ENCODE data around the gene RNASEL.
"Not testable (repeated sequence)": the region's sequence is repeated elsewhere in the genome, so short reads cannot be mapped to it uniquely, and the experiment has no call there.

RNASEL gene

DNA sequence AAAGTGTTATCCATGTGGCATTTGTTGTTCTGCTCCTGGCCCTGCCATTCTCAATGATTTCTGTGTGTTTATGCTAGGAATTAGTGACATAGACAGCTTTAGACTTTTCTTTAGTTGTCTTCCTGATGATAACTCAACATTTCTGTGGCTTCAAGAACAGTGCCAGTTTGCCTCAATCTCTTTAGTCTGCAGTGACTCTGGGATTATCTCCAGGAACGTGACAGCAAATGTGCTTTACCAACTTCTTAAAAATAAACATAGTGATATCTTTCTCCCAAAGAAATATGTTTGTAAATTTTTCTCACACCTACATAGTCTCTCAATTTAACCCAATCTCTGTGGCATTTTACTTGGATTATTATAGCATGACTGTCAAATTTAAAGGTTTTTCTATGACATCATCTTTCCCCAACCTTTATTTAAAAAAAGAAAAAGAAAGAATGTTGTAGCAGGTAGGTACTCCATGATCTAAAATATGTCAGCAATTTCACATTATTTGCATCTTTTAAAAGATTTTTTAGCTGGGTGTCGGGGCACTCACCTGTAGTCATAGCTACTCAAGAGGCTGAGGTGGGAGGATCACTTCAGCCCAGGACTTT lies 24.6 kb downstream of the RNASEL start:
- Histone ChIP-seq H3K9ac (ENCODE audit: low read length) (no peak overlapping the region), H3K4me1 (ENCODE audit: control insufficient read depth, insufficient read depth, low read length) (no peaks in the 10 kb centered on the region), H3K27me3 (ENCODE audit: control insufficient read depth, insufficient read depth, low read length) (no peaks in the 10 kb centered on the region), H3K36me3 (ENCODE audit: control insufficient read depth, insufficient read depth, low read length) (no peaks in the 10 kb centered on the region), H3K9me3 (ENCODE audit: control insufficient read depth, low read length) (no peaks in the 10 kb centered on the region), H3K4me3 (ENCODE audit: low read length) (no peak overlapping the region)

DNA sequence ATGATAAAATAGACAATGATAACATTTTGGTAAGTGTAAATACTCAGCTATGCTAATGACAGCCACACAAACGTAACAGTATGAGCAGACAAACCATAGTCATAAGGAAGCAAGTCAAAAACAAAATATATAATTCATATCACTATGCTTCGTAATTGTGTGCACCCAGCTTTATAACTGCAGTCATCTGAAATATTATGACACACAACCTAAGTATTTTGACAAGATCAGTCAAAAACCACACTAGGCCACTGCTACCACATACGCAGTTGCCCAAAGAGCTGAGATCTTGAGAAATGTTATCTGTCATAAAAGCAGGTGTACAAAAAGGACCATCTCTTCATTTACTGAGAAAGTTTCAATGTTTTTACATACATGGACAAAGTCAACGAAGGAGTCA lies 26.0 kb downstream of the RNASEL start:
- no peaks in the 10 kb centered on the region for H3K36me3 ChIP-seq (ENCODE audit: control insufficient read depth, insufficient read depth, low read length)
- H3K4me3 ChIP-seq (ENCODE audit: low read length) = no peak overlapping the region
- no peaks in the 10 kb centered on the region for H3K4me1 ChIP-seq (ENCODE audit: control insufficient read depth, insufficient read depth, low read length)
- H3K9me3 ChIP-seq (ENCODE audit: control insufficient read depth, low read length) = no peaks in the 10 kb centered on the region
- H3K9ac ChIP-seq (ENCODE audit: low read length) = no peak overlapping the region
- H3K27me3 ChIP-seq (ENCODE audit: control insufficient read depth, insufficient read depth, low read length) = no peaks in the 10 kb centered on the region

DNA sequence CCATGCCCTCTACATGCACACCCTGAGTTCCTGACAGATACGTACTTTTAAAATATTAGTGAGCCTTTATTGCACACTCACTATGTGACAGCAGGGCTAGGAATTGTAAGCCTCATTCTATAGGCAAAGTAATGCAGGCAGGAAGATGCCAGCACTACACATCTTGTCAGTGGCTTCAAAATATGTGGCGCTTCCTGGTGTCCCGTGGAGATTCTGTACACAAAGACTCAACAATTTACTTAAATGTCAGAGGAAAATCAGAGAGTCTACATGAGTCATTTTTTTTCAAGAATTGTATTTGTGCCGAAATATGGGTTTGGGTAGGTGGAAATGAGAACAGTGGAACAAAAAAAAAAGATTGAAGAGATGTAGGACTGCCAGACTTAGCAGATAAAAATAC lies 27.6 kb downstream of the RNASEL start:
- Histone ChIP-seq H3K4me1 (ENCODE audit: control insufficient read depth, insufficient read depth, low read length) (no peaks in the 10 kb centered on the region), H3K9me3 (ENCODE audit: control insufficient read depth, low read length) (no peaks in the 10 kb centered on the region), H3K9ac (ENCODE audit: low read length) (no peak overlapping the region), H3K4me3 (ENCODE audit: low read length) (no peak overlapping the region), H3K27me3 (ENCODE audit: control insufficient read depth, insufficient read depth, low read length) (no peaks in the 10 kb centered on the region), H3K36me3 (ENCODE audit: control insufficient read depth, insufficient read depth, low read length) (no peaks in the 10 kb centered on the region)

DNA sequence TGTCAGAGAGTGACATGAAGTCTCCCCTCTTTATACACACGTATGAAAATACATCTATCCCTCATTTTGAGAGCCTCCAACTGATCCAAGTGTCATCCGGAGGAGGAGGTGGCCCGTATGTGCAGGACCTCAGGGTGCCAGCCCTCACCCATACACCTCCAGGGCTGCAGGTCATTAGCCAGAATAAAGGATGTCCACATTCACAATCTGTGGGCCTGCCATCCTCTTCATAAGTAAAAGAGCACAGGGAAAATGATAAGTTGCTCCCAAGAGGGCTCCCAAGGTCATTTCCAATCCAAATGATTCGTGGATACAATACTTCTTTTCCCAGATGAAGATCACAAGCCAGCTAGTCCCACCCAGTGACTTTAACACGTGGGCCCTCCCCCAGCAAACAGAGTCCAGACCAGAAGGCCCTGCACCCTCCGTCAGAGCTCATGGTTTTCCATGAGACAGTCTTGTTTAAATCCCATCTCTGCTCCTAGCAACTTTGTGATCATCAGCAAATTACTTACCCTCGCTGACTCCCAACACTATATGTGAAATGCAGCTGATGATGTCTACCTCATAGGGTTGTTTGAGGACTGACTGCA lies 28.6 kb downstream of the RNASEL start:
- H3K9ac ChIP-seq (ENCODE audit: low read length) = no peak overlapping the region
- no peaks in the 10 kb centered on the region for H3K4me1 ChIP-seq (ENCODE audit: control insufficient read depth, insufficient read depth, low read length)
- no peaks in the 10 kb centered on the region for H3K27me3 ChIP-seq (ENCODE audit: control insufficient read depth, insufficient read depth, low read length)
- no peak overlapping the region for H3K4me3 ChIP-seq (ENCODE audit: low read length)
- H3K9me3 ChIP-seq (ENCODE audit: control insufficient read depth, low read length) = no peaks in the 10 kb centered on the region
- H3K36me3 ChIP-seq (ENCODE audit: control insufficient read depth, insufficient read depth, low read length) = no peaks in the 10 kb centered on the region

DNA sequence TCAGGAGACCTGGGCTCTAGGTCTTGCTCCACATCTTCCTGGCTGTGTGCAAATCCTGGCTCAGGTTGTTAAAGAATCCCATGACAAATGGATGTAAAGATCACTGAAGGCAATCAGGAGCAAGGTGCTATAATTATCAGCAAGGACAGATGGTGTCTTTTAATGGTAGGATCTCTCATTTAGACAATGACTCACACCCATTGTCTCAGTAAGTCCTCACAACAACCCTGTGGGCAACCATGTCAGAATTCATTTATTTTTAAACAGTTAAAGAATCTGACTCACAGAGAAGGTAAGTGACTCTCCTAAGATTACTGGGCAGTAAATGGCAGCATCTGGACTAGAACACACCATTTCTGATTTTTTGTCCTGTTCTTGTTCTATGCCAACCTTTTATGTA lies 32.8 kb downstream of the RNASEL start:
- Histone ChIP-seq H3K36me3 (ENCODE audit: control insufficient read depth, insufficient read depth, low read length) (no peaks in the 10 kb centered on the region), H3K9me3 (ENCODE audit: control insufficient read depth, low read length) (no peaks in the 10 kb centered on the region), H3K9ac (ENCODE audit: low read length) (no peak overlapping the region), H3K27me3 (ENCODE audit: control insufficient read depth, insufficient read depth, low read length) (no peaks in the 10 kb centered on the region), H3K4me1 (ENCODE audit: control insufficient read depth, insufficient read depth, low read length) (no peaks in the 10 kb centered on the region), H3K4me3 (ENCODE audit: low read length) (no peak overlapping the region)

DNA sequence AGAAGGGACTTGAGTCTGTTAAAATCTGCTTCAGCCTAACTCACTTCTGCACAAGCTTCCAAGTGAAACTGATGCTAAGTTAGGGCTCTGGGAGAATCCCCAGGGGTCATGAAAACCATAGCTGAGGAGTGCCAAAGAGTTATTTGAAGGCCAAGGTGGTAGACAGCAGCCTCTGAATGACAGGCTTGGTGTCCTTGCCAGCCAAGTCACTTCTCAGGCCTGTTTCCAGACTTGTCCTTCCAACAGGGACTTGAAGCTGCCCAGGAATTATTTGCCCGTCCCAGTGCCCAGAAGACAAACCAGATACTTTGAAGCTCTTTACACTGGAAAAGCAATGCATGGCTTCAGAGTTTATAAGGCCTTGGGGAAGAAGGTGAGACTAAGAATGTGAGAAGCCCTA lies 33.6 kb downstream of the RNASEL start:
- Histone ChIP-seq H3K27me3 (ENCODE audit: control insufficient read depth, insufficient read depth, low read length) (no peaks in the 10 kb centered on the region), H3K9ac (ENCODE audit: low read length) (no peak overlapping the region), H3K36me3 (ENCODE audit: control insufficient read depth, insufficient read depth, low read length) (no peaks in the 10 kb centered on the region), H3K9me3 (ENCODE audit: control insufficient read depth, low read length) (no peaks in the 10 kb centered on the region), H3K4me1 (ENCODE audit: control insufficient read depth, insufficient read depth, low read length) (no peaks in the 10 kb centered on the region), H3K4me3 (ENCODE audit: low read length) (no peak overlapping the region)

DNA sequence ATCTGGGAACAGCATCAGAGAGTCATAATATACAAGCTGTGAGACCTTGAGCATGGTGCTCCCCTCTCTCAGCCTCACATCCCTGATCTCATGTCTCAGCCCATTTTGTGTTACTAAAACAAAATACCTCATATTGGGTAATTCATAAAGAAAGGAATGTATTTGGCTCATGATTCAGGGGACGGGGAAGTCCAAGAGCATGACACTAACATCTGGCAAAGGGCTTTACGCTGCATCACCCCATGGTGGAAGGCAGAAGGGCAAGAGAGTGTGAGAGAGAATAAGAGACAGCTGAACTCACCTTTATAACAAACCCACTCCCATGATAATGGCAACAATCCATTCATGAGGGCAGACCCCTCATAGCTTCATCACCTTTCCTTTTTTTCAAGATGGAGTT lies 36.5 kb downstream of the RNASEL start:
- Histone ChIP-seq H3K27me3 (ENCODE audit: control insufficient read depth, insufficient read depth, low read length) (no peaks in the 10 kb centered on the region), H3K4me3 (ENCODE audit: low read length) (no peak overlapping the region), H3K9ac (ENCODE audit: low read length) (no peak overlapping the region), H3K9me3 (ENCODE audit: control insufficient read depth, low read length) (no peaks in the 10 kb centered on the region), H3K36me3 (ENCODE audit: control insufficient read depth, insufficient read depth, low read length) (no peaks in the 10 kb centered on the region), H3K4me1 (ENCODE audit: control insufficient read depth, insufficient read depth, low read length) (no peaks in the 10 kb centered on the region)

DNA sequence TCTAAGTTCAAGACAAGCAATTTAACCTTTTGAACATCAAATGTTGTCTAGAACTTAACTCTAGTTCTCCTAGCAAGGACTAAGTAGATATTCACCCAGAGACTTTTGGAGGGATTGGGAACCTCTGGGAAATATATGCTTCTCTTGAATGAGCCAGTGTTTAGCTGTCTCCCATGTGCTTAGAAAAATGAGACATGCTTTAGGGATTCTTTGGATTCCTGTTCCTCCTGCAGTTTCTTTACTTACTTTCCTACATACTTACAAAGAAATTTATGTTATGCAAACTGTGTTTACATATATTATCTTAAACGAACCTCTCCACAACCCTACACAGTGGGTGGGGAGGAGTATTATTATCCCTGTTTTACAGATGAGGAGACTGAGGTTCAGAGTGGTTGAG lies 39.2 kb downstream of the RNASEL start:
- Histone ChIP-seq H3K27me3 (ENCODE audit: control insufficient read depth, insufficient read depth, low read length) (no peaks in the 10 kb centered on the region), H3K9ac (ENCODE audit: low read length) (no peak overlapping the region), H3K9me3 (ENCODE audit: control insufficient read depth, low read length) (no peaks in the 10 kb centered on the region), H3K4me1 (ENCODE audit: control insufficient read depth, insufficient read depth, low read length) (no peaks in the 10 kb centered on the region), H3K4me3 (ENCODE audit: low read length) (no peak overlapping the region), H3K36me3 (ENCODE audit: control insufficient read depth, insufficient read depth, low read length) (no peaks in the 10 kb centered on the region)

DNA sequence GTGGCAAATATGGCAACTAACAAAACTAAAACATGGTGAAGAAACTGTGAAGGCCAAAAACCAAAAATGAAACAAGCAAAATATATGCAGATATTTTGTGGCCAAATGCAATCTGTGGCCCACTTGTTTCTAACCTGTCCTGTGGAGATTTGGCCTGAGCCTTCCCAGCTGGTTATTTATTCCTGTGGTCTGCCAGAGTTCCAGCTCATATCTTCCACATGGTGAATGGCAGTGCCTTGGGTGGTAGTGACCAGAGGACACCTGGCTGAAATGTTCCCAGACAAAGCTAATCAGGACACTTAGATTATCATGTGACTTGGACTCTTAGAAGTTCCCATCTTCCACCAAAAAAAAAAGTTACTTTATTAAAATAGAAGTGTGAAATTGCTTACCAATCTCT lies 39.7 kb downstream of the RNASEL start:
- Histone ChIP-seq H3K36me3 (ENCODE audit: control insufficient read depth, insufficient read depth, low read length) (no peaks in the 10 kb centered on the region), H3K4me3 (ENCODE audit: low read length) (no peak overlapping the region), H3K27me3 (ENCODE audit: control insufficient read depth, insufficient read depth, low read length) (no peaks in the 10 kb centered on the region), H3K9me3 (ENCODE audit: control insufficient read depth, low read length) (no peaks in the 10 kb centered on the region), H3K4me1 (ENCODE audit: control insufficient read depth, insufficient read depth, low read length) (no peaks in the 10 kb centered on the region), H3K9ac (ENCODE audit: low read length) (no peak overlapping the region)

DNA sequence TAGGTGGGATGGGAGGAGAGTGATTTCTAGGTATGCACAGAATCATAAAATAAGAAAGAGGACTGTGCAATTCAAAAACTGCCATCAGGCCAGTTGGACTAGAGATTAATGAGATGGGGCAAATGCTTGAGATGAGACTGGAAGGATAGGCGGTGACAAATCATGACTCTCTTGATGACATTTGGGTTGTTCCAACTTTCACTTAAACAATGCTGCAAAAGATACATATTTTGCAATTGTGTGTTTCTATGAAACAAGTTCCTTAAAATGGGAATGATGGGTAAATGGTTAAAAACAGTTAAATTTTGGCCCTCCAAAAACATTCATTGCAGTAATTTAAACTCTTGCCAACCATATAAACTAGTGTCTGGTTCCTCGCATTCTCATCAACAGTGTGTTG lies 55.2 kb downstream of the RNASEL start:
- H3K4me1 ChIP-seq (ENCODE audit: control insufficient read depth, insufficient read depth, low read length) = no peaks in the 10 kb centered on the region
- H3K9ac ChIP-seq (ENCODE audit: low read length) = no peak overlapping the region
- H3K9me3 ChIP-seq (ENCODE audit: control insufficient read depth, low read length) = no peaks in the 10 kb centered on the region
- H3K36me3 ChIP-seq (ENCODE audit: control insufficient read depth, insufficient read depth, low read length) = no peaks in the 10 kb centered on the region
- no peak overlapping the region for H3K4me3 ChIP-seq (ENCODE audit: low read length)
- no peaks in the 10 kb centered on the region for H3K27me3 ChIP-seq (ENCODE audit: control insufficient read depth, insufficient read depth, low read length)

DNA sequence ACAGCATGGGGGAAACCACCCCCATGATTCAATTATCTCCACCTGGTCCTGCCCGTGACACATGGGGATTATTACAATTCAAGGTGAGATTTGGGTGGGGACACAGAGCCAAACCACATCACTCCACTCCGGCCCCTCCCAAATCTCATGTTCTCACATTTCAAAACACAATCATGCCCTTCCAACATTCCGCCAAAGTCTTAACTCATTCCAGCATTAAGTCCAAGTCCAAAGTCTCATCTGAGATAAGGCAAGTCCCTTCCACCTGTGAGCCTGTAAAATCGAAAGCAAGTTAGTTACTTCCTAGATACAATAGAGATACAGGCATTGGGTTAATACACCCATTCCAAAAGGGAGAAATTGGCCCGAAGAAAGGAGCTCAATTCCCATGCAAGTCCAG lies 60.9 kb downstream of the RNASEL start:
- not testable (repeated sequence) for H3K4me1 ChIP-seq (ENCODE audit: control insufficient read depth, insufficient read depth, low read length); H3K9ac ChIP-seq (ENCODE audit: low read length); H3K36me3 ChIP-seq (ENCODE audit: control insufficient read depth, insufficient read depth, low read length); H3K4me3 ChIP-seq (ENCODE audit: low read length); H3K27me3 ChIP-seq (ENCODE audit: control insufficient read depth, insufficient read depth, low read length); H3K9me3 ChIP-seq (ENCODE audit: control insufficient read depth, low read length)

DNA sequence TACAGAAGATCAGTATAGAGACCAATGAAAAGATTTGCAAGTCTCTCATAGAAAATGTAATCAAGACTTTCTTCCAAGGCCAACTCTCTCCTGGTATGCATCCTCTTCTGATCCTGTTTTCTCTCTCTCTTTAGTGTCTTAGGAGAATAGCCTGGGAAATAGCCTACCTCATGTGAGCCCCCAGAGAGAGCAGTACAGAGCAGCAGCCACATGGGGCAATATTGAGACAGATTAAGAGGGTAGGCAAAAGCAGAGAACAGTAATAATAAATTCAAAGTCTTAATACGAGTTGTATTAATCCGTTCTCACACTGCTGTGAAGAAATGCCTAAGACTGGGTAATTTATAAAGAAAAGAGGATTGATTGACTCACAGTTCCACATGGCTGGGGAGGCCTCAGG lies 61.4 kb downstream of the RNASEL start:
- H3K36me3 ChIP-seq (ENCODE audit: control insufficient read depth, insufficient read depth, low read length) = no peaks in the 10 kb centered on the region
- H3K4me3 ChIP-seq (ENCODE audit: low read length) = no peak overlapping the region
- no peaks in the 10 kb centered on the region for H3K4me1 ChIP-seq (ENCODE audit: control insufficient read depth, insufficient read depth, low read length)
- H3K27me3 ChIP-seq (ENCODE audit: control insufficient read depth, insufficient read depth, low read length) = no peaks in the 10 kb centered on the region
- H3K9ac ChIP-seq (ENCODE audit: low read length) = no peak overlapping the region
- H3K9me3 ChIP-seq (ENCODE audit: control insufficient read depth, low read length) = peaks cover 3% of the 10 kb centered on the region

DNA sequence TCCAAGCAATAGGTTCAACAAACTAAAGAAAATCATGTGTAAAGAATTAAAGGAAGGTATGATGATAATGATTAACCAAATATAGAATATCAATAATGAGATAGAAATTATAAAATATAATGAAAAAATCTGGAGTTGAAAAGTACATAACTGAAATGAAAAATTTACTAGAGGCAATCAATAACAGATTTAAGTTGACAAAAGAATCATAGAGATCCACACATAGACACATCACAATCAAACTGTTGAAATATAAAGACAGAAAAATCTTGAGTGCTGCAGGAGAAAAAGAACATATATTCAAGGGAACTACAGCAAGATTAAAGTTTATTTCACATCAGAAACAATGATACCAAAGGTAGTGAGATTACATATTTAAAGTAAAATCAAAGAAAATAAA lies 63.7 kb downstream of the RNASEL start:
- Histone ChIP-seq H3K4me3 (ENCODE audit: low read length) (no peak overlapping the region), H3K9me3 (ENCODE audit: control insufficient read depth, low read length) (peaks cover 3% of the 10 kb centered on the region), H3K27me3 (ENCODE audit: control insufficient read depth, insufficient read depth, low read length) (no peaks in the 10 kb centered on the region), H3K36me3 (ENCODE audit: control insufficient read depth, insufficient read depth, low read length) (no peaks in the 10 kb centered on the region), H3K9ac (ENCODE audit: low read length) (no peak overlapping the region), H3K4me1 (ENCODE audit: control insufficient read depth, insufficient read depth, low read length) (no peaks in the 10 kb centered on the region)

Data from mucosa of stomach (tissue), 1 donor.